Measurements from ENCODE around the gene BID.

Gene BID

DNA sequence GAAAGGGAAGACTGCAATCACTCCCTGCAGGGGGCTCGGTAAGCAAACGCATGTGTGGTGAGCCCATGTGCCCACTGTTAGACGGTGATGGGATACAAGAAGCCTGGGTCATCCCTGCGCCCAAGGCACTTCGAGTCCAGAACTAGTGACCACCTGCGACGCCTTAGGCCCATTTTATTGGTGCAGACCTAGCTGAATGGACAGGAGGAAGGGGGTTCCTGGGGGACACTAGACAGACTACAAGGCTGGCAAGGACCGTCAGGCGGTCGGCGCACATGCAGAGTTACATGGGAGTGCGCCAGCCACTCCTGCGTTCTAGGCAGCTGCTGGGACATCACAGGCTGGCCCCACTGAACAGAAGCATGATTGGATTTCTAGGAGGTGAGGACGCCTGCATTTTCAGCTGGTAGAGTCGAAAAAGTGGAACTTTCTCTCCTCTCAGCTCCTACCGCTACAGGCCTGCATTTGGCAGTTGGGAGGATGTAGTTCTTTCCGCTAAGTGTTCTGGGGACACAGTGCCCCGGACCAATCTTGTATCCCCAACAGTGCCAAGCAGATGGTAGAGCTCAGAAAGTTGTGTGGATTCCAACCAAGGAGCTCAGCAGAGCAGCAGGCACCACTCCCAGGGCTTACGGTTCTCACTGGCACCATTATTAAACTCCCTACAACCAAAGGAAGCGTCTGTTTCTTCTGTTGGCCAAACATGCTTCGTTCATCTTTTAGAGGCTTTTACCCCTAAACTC lies 35.7 kb downstream of the BID start:
- DNase-seq (ENCODE audit: low read depth), result no peak

DNA sequence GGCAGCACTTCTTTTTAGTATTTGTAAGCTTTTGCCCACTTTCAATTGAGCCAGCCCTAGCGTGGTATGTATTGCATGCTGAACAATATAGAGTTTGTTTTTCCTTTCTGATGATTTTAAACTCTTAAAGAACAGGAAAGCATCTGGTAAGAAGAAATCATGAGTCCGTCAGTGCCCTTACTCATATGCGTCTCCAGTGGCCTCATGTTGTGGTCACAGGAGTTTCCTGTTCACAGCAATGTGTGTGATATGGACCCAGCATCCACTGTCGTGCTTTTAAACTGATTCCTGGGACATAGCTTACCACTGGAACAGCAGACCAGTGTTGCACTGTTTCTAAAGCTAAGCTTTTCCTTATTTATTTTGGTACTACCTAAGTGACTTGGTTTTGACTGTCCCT lies 40.1 kb downstream of the BID start:
- DNase-seq (ENCODE audit: low read depth), result no peak

DNA sequence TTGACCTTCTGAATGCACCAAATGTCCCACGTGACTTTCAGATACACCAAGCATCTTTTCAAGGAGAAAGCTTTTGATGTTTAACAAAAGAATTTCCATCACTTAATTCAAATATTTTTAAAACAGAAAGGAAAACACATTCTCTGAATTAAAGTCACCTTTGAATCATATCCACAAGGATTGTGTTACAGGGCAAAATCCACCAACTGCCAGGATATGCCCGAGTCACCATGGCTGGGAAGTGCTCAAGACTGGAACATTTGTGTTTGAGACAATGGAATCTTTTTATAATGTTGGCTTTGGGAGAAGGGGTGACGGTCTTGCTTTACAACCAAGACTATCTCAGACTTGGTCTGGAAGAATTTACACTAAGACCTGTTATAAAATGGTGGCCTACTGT lies 40.8 kb downstream of the BID start:
- no peak for DNase-seq (ENCODE audit: low read depth)

DNA sequence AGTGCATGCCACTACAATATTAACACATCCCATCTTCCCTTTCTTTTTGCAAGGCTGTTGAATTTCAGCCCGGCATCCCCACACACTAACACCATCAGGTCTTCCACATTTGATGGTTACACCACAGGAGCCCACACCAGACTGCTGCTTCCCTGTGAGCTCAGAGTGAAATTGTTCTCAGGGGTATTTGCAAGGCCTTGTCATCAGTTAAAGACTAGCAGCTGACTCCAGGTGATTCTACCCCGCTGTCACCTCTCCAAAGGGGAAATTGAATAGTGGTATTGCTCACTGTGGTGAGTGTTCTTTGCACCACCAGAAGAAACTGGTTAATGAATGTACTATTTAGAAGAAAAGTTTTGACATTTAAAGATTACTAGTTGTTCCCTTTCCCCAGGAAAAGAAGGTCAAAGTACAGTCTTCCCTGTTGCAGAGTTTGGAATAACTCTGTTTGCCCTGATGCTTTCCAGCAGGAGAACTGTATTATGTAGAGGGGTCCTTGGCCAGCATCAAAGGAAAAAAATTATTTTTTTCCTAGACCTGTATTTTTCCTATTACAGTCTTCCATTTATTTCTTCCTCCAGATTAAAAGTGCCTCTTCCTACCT lies 41.9 kb downstream of the BID start:
- DNase-seq (ENCODE audit: low read depth), result no peak

DNA sequence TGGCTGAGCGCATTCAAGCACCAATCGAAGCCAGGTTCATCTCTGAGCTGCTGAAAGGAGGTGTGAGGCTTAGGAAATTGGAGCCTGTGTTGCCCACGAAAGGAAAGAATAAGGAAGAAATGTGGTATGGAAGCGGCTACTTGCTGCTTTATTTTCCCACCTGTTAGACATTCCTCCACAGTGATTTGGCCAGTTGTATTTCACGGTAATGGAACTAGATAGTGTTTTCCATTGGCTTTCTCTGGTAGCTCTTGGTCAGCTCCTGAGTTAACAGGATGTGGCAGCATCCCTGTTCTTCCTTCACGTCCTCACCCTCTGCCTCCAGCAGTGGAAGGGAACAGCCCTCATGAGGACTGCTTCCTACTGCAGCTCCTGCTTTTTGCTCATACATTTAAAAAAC lies 44.7 kb downstream of the BID start:
- no peak for DNase-seq (ENCODE audit: low read depth)

DNA sequence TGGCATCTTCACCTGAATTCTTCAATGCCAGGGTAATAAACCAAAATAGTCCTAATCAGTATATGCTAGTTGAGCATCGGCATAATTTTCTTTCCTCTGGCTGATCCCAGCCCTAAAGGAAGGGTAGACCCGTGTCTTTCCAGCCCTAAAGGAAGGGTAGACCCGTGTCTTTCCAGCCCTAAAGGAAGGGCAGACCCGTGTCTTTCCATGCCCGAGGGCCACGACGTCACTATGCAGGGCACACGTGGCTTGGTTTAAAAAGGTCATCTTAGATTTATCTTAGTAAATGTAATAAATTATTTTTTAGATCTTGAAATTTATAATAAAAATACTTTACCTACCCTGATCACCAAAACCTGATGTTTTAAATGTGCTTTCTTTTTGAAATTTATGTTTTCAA lies 45.5 kb downstream of the BID start:
- no peak for DNase-seq (ENCODE audit: low read depth)

DNA sequence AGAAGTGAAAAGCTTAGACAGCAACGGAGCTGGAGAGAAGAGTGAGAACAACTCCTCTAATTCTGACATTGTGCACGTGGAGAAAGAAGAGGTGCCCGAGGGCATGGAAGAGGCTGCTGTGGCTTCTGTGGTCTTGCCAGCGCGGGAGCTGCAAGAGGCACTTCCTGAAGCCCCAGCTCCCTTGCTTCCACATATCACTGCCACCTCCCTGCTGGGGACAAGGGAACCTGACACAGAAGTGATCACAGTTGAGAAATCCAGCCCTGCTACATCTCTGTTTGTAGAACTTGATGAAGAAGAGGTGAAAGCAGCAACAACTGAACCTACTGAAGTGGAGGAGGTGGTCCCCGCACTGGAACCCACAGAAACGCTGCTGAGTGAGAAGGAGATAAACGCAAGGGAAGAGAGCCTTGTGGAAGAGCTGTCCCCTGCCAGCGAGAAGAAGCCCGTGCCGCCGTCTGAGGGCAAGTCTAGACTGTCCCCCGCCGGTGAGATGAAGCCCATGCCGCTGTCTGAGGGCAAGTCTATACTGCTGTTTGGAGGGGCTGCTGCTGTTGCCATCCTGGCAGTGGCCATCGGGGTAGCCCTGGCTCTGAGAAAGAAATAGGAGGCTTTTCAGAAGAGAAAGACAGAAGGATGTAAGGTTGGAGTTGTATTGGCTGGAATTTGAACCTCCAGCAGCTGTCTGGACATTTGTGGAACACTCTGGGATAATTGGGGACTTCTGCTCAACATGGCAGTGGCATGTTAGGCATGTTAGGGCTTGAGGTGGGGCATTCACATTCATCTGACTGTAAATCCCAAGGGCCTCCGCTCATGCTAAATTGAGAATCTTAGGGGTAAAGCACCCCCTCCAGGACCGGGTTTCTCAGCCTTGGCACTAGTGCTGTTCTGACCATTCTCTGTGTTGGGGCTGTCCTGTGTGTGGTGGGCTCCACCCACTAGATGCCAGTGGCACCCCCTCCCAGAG lies 47.1 kb downstream of the BID start:
- no peak for DNase-seq (ENCODE audit: low read depth)

DNA sequence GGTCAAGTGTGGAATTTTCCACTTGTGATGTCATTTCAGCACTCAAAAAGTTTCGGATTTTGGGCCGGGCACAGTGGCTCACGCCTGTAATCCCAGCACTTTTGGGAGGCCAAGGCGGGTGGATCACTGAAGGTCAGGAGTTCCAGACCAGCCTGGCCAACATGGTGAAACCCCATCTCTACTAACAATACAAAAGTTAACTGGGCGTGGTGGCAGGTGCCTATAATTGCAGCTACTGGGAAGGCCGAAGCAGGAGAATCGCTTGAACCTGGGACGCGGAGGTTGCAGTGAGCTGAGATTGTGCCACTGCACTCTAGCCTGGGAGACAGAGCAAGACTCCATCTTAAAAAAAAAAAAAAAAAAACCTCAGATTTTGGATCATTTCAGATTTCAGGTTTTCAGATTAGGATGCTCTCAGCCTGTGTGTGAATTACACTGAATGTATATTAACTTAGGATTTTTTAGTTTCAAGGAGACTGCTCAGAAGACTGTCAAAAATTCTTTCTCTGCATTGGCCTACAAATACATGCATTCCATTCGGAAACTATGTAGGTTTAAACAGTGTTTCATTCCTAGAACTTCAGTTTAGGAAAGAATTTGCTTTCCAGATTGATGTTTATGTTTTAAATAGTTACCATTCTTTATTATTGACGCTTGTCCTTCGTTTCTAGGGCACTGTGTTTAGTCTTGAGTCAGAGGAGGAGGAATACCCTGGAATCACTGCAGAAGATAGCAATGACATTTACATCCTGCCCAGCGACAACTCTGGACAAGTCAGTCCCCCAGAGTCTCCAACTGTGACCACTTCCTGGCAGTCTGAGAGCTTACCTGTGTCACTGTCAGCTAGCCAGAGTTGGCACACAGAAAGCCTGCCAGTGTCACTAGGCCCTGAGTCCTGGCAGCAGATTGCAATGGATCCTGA lies 48.0 kb downstream of the BID start:
- no peak for DNase-seq (ENCODE audit: low read depth)

DNA sequence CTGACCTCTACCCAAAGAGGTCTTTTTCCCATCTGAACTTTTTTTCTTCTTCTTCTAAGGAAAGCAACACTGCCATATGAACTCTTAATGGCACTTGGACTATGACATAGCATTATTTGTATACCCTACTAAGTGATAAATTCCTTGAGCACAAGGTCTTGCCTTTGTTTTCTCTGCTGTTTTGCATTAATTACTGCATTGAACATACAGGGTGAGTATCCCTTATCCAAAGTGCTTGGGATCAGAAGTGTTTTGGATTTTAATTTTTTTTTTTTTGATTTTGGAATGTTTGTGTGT lies 48.8 kb downstream of the BID start:
- no peak for DNase-seq (ENCODE audit: low read depth)

DNA sequence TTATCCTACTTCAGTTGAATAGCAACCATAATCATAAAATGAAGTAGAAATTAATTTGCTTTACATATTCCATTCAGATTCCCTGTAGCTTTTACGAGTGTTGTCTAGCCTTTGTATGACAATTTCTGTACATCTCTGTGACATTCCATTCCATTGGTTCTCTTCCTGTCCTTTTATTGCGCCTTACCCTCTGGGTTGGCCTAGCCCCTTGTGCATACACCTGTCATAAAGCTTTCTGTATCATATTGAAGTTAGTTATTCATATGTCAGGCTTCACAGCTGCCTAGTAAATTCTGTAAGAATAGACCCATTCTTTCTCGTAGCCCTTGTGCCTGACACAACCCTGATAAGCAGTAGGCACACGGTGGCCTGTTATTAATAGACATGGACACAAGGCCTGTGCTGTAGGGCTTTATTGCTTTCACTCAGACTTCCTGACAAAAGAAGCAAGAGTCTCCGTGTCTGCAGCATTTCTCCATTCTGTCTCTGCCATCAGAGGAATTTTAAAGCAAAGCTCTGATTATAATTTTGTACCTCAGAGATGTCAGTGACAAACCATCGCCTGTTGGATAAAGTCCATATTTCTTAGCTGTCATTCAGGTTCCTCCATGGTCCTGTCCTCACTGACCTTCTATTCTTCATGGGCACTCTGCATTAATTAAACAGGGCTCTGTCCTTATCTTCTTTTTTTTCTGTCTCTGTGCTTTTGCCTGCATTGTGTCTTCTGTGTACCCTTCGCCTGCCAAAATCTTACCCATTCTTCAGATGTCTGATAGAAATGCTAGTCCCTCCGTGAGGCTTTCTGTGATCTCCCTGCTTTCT lies 49.4 kb downstream of the BID start:
- no peak for DNase-seq (ENCODE audit: low read depth)

DNA sequence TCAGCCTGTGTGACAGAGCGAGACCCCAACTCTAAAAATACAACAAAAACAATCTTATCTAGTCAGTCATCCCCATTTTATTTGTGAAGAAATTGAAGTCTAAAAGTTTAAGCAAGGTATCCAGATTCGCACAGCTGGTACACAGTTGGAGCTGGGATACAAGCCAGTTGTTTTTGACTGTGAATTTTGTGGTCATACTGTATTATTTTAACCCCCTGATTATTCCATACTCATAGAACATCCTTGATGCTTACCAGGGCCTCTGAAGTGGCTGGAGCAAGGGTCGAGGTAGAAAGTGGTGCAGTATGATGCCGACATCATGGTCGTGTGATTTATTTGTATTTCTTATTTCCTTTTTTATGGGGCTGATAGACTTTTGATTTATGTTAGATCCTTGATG lies 50.0 kb downstream of the BID start:
- DNase-seq (ENCODE audit: low read depth), result no peak

DNA sequence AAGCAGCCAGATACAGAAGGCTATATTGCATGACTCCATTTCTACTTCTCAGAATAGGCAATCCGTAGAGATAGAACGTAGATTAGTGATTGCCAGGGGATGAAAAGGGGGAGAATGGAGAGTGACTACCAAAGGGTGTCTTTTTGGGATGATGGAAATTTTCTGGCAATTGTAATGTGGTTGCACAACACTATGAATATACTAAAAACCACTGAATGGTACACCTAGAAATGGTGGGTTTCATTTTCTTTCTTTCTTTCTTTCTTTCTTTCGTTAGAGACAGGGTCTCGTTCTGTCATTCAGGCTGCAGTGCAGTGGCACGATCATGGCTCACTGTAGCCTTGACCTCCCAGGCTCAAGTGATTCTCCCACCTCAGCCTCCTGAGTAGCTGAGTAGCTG lies 54.4 kb downstream of the BID start:
- no peak for DNase-seq (ENCODE audit: low read depth)

DNA sequence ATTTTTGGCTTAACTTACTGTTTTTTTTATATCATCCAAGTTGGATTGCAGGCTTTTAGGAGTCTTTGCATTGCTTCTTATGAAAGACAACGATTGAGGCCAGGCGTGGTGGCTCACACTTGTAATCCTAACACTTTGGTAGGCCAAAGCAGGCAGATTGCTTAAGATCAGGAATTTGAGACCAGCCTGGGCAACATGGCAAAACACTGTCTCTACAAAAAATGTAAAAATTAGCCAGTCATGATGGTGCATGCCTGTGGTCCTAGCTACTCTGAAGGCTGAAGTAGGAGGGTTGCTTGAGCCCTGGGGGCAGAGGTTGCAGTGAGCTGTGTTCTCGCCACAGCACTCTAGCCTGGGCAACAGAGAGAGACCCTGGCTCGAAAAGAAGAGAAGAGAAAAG lies 56.6 kb downstream of the BID start:
- DNase-seq (ENCODE audit: low read depth), result no peak

DNA sequence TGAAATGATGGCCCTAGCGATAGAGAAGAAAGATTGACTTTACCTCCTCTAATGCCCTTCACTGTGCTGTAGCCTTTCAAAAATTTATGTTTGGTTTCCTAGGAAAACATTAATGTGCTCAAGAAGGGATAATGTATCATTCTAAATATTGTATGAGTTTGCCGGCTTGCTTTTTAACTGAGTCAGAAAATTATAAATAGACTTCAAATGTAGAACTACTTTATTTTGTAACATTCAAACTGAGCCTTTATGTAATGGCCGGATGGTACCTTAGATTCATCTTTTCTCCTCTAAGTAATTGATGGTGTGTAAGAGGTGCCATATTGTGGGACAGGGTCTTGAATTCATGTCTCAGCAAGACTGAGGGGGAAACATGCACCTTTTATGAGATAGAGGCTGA lies 57.7 kb downstream of the BID start:
- no peak for DNase-seq (ENCODE audit: low read depth)

DNA sequence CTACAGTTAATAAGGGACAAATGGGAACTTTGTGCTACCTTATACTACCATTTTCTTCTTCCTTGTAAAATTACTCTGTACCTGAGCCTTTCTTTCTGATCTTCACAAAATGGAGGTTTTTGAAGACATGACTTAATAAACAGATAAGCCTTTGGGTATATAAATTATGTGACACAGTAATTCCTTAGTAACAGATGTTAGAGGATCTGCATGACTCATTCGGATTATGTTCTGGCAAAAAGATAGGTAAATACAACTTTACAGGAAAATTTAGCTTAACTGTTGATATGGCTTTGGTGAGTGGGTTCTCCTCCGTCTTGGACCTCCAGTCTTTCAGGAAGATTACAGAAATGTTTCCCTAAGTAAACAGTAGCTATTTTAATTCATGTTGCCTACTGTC lies 61.8 kb downstream of the BID start:
- DNase-seq (ENCODE audit: low read depth), result no peak

DNA sequence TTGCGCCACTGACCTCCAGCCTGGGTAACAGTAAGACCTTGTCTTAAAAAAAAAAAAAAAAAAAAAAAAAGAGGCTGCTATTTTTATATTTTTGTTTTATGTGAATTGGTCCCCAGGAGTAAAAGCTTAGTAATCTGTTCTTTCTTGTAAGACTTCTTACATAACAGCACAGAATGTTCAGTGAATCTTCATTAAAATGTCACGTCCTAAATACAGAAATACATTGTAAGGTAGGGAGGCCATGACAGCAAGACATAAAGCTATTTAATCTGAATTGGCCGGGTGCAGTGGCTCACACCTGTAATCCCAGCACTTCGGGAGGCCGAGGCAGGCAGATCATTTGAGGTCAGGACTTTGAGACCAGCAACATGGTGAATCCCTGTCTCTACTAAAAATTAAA lies 64.2 kb downstream of the BID start:
- no peak for DNase-seq (ENCODE audit: low read depth)

DNA sequence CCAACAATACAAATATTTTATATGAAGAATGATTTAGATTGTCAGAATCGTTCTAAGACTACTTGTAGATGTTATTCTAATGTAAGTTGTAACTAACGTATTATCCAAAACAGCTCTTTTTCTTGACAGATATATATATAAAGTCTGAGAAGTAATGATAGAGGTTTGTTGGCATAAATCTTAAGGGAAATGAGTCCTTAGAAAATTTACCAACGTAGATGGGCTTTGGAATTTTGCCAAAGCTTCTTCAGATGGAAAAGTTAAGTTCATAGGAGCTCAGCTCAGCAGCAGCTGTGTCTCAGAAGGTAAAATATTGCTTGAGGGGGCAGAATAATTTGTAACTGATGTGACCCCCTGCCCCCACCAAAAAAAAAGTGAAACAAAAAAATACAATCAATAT lies 66.7 kb downstream of the BID start:
- DNase-seq (ENCODE audit: low read depth), result no peak

DNA sequence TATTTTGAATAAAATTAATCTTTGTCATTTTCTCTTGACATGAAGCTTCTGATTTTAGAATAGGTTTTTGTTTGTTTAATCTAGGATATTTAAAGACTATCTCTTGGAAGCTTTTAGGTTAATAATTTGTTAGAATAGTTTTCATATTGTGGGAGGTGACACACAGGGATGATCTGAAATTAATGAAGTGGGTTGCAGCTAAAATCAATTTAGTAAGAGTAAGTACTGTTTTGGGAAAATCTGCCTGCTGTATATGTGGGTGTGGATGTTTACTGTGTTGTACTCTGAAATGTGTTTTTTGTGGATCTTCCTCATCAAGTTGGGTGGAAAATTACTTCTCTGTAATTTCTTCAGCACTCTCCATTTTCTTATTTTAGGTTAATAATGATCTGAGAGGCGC lies 67.3 kb downstream of the BID start:
- no peak for DNase-seq (ENCODE audit: low read depth)

DNA sequence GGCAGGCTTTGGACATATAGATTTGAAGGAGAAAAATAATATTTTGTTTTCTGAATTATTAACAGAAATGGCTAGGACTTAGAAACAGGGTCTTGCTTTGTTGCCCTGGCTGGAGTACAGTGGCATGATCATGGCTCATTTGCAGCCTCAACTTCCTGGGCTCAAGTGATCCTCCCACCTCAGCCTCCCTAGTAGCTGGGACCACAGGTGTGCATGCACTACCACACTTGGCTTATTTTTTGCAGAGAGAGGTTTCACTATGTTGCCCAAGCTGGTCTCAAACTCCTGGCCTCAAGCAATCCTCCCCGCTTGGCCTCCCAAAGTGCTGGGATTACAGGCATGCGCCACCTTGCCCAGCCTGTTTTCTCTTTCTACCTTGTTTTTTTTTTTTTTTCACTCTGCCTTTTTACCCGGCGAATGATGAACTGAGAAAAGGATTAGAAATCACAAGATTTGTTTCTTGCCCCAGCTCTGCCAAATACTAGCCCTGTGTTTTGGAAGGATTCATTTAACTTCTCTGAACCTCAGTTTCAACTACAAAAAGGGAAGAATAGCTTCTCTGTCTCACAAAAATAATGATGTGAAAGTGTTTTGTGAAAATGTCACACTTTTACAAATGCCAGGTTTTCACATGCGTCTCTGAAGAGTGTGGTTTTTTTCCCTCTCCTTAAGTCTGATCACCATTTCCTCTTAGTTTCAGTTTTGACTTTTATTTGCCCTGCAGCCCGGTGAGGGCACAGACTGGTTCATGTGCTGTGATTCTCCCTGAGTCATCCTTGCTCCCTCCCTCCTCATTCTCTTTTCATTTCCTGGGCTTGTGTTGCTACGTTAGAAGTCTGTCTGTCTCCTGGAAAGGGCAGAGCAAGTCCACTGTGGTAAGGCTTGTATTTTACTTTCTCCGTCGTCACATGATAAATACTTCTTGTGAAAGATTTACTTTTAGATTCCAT lies 68.0 kb downstream of the BID start:
- no peak for DNase-seq (ENCODE audit: low read depth)

DNA sequence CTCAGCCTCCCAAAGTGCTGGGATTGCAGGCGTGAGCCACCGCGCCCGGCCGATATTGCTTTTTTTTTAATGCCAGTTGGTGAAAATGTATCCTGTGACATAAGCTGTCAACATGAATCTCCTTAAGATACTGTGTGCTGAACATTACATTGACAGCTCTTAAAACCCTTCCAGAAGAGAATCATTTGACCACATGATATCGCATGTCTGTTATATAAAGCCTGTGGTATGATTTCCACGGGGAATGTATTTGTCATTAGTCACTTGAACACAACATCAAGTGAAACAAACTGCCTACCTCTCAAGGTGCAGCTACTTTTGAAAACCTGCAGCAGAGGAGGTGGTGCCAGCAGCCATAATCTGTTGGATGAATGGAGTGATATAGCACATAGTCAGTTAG lies 68.7 kb downstream of the BID start:
- no peak for DNase-seq (ENCODE audit: low read depth)
